Activated CD8-positive, alpha-beta memory T cell treated with anti-CD3 and anti-CD28 coated beads for 36 hours (primary cell): Measurements from ENCODE around the gene MPHOSPH8. TPM values are rescaled to one million over a fixed set of nuclear protein-coding genes. Genes with fewer than 3 reads are reported as not detected.
"Not testable (repeated sequence)": the region's sequence is repeated elsewhere in the genome, so short reads cannot be mapped to it uniquely, and the experiment has no call there.

Experiments used
- CTCF ChIA-PET: fragments of 350-600 bp; sonication (Branson Sonifier 250); formaldehyde crosslinking; loops from one replicate; lab custom pipeline; 2021; ENCODE audit warnings: antibody characterized with exemption; lab: Charles Lee
- POLR2A ChIA-PET: fragments of 350-600 bp; sonication (Branson Sonifier 250); formaldehyde crosslinking; loops from one replicate; lab custom pipeline; 2021; ENCODE audit warnings: antibody characterized with exemption; lab: Charles Lee
- total RNA-seq, 2 experiments: library from RNA; stranded (reverse); gene quantifications; one replicate each; pipeline ENCODE4 v1.2.3, GENCODE V29; 2021

MPHOSPH8 gene
- total RNA-seq, 2 experiments from 2014 or later: 32.0 to 34.8 TPM

DNA sequence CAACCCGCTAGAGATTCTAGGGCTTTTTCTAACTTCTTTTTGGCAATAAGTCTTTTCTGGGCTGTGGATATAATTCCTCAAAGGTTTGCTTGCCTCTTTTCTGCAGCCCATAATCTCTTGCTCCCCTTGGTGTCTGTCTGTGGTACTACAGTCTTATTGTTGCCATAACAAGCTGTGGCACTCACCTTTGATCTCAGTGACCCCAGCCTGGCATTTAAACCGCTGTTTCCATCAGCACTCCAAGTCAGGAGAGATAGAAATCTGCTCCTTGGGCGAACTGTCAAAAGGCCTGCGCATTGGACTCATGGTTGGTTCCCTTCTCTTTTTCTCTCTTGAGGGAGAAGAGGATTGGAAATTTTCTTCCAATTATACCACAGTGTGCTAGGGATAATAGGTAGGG, 14.5 kb upstream of the MPHOSPH8 start:
- ChIA-PET POLR2A (no interaction called here), CTCF (no interaction called here)

DNA sequence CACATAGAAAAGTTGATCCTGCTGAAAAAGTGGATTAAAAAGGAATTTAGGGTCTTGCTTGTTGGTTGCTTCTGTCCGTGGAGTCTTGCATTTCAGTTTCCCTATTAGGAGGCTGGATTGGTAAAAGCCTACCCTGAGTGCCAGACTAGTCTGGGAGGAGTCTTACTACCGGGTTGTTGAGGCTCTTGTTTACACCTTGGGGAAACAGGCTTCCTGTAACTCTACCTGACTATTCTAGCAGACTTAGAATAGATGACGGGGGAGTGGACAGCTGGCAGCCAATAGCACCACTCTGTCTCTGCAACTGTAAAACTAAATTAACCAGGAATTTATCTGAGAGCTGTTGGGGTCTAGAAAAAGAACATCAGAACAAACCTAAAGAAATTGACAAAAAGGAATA, 11.3 kb upstream of the MPHOSPH8 start:
- CTCF ChIA-PET: interaction anchor here (0.6 kb wide), 1 partner anchor 21 kb away, joined by 3 read pairs; no protein-coding TSS in a partner anchor
- POLR2A ChIA-PET: no interaction called here

DNA sequence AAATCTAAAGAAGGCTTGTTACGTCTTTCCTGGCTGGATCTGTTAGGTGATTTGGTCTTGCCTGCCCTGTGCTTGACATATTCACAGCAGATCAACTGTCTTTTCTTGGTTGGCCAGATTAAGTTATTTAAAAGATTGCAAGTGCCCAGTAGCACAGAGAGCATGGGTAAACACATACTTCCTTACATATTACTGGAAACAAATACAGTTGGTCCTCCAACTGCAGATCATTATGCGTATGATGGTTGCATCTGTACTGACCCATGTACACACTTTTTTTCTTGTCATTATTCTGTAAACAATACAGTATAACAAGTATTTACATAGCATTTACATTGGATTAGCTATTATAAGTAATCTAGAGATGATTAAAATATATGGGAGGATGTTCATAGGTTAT, 9.2 kb upstream of the MPHOSPH8 start:
- ChIA-PET CTCF (no interaction called here), POLR2A (no interaction called here)

DNA sequence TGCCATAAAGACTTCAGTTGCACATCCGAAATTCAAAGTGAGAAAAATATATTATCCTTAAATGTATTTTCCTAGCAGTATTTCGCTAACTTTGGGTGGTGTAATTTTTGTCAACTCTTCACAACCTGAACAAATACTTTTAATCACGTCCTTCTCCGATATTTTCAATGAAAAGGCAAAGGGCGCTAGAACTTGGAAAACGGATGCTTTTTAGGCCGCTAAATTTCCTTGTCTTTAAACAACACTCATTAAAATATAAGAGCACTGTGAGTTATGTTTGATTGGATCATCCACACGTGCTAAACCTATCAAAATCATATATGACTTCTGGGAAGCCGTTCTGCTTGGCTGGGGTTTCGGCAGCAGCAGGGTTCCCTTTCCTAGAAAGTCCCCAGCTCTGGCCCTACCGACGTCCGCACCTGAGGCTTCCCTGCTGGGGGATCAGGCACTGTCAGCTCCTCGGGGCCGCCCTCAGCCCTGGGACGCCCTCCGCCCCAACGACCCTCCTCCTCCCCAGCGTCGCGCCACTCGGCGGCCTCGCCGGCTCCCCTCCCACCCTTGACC, 462 bp upstream of the MPHOSPH8 start:
- ChIA-PET CTCF (no interaction called here), POLR2A (interaction anchor here (0.8 kb wide), 1 partner anchor 230 kb away, joined by 3 read pairs; the partner anchor contains the start of gene ZMYM5)

DNA sequence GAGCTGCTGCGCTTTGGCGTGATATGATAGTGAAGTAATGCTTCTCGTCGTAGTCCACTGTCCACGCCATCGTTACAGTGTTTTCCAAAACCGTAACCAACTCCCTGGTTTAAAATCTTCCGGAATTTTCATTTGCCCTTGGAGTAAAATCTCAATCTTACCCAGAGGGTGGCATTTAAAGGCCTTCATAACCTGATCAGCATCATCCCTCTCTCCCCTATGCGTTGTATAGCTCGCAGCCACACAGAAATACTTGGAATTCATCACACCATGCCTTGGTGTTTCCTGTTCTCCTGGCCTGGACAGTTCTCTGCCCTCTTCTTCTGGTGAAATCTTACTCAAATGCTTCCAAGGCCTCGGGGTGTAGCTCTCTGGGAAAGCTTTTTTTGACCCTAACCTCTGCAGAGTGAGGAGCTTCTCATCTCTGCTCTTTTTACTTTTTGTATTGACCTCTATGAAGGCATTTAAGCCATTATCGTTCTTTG, 839 bp downstream of the MPHOSPH8 start:
- CTCF ChIA-PET: interaction anchor here (0.6 kb wide), 1 partner anchor 130 kb away, joined by 3 read pairs; no protein-coding TSS in a partner anchor
- POLR2A ChIA-PET: no interaction called here

DNA sequence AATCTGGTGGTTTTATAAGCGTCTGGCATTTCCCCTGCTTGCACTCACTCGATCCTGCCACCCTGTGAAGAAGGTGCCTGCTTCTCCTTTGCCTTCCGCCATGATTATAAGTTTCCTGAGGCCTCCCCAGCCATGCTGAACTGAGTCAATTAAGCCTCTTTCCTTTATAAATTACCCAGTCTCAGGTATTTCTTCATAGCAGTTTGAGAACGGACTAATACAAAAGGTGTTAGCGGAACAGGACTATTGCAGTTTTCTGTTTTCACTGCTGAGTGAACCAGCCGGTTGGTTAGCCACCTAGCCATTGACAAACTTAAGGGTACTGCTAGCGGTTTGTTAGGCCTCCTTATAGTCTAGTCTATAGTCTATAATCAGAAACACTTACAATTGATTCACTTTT, 2.5 kb downstream of the MPHOSPH8 start:
- POLR2A ChIA-PET, CTCF ChIA-PET: not testable (repeated sequence)

DNA sequence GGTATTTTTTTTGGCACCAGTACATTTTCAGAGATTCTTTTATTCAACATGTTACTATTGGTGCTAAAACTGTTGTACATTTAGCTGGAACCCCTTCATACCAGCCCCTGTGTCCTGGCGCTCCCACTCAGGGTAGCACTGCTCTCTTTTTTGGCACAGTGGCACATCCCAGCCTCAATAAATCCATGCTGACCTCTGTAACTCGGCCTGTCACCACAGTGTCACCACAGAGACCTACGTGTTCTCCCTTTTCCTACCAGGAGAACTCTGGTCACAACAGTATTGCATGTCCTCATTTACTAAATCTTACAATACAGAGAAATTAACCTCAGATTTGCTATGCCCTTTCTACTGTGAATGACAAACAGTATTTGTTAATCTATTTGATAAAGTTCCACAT, 10.2 kb downstream of the MPHOSPH8 start:
- ChIA-PET CTCF (no interaction called here), POLR2A (no interaction called here)

DNA sequence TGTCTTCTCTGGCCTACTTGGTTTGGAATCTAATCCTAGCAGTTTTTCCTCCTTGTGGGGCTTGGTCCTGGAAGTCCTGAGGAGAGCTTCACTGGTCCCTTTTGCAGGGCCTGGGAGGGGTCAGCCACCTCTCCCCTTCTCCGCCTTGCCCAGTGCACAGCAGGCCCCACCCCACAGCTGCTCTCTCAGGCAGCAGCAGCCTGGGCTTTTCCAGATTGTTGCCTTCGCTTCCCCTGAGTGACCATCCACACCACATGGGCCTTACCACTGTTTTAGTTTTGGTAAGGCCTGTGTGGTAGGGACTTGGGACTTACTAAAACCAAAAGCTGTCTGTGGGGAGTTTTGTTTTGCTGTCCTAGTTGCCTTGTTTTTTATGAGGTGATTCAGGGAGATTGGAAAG, 11.5 kb downstream of the MPHOSPH8 start:
- CTCF ChIA-PET: no interaction called here
- POLR2A ChIA-PET: interaction anchor here (0.5 kb wide), 1 partner anchor 216 kb away, joined by 3 read pairs; no protein-coding TSS in a partner anchor

DNA sequence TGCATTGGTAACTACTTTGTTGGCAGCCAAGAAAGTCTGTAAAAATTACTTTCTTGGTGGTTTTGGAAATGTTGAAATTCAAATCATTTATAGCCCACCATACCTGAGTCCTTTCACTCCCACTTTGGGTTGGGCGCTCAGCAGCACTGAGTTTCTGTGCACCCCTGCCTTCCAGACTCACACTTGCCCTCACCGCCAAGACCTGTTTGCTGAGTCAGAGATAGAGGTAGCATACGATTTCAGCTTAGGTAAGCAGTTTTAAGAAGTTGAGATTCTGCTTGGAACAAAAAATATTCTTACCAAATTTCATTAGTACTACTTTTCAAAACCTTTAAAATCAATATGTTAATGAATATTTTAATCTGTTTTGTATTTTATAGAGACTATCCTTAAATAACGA, 12.6 kb downstream of the MPHOSPH8 start:
- POLR2A ChIA-PET: no interaction called here
- CTCF ChIA-PET: no interaction called here

DNA sequence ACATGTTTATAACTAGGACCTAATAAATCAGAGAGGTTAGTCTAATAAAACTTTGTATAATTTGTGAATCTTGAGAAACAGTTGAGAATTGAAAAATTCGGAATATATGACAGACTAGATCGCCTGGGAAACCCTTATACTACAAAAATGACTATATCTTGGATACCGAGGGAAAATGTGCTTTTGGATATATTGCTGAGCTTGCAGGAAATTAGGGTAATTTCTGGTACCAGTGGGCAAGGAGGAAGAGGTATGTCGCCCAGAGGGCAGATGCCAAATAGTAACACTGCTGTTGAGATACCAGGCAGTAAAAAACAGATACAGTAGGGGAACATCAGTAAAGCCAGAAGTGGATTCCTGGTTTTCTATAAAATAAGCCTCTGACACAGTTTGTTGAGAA, 17.3 kb downstream of the MPHOSPH8 start:
- ChIA-PET POLR2A (no interaction called here), CTCF (no interaction called here)

DNA sequence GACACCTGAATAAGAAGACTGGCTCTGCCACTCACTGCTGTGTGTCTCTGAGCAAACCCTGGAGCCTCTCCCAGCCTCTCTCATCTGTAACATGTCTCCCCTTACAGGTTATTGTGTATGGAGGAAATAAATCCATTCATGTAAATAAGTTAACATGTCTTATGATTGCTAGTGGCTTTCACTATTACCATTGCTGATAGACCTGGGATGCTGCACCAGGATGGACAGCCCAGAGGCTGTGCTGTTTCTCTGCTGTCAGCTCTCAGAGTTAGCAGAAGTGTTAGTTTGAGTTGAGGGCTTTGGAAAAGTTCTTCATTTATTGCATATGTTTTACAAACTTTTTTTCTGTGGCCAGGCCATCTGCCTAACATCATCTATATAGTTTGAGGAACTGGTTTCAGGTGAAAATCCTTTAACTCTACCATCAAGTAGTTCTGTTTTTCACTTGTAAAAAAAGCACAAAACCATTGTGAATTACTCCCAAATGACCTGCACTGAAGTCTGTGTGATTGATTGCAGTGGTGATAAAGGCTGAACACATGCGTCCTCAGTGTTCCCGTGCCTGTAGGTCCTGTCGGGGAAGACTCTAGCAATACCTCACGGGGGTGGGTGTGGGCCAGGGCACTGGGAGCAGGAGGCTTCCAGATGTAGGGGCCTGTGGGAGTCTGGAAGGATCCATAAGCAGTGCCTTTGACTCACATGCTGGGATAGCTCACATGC, 24.6 kb downstream of the MPHOSPH8 start:
- ChIA-PET CTCF (interaction anchor here (0.7 kb wide), 1 partner anchor 78 kb away, joined by 3 read pairs; no protein-coding TSS in a partner anchor), POLR2A (no interaction called here)

DNA sequence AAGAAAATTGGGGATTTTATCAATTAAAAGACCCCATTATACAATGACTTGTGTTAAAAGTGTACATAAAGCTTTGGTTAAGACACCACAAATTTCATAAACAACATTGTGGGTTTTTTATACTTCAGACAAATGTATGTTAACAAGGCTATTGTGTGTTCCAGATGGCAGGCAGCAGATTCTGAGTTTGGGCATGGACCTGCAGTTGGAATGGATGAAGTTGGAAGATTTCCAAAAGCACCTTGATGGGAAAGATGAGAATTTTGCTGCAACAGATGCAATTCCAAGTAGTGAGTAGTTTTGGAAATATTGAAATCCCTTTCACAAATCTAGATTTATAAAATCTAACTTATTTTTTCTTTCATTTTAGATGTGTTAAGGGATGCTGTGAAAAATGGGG, 25.4 kb downstream of the MPHOSPH8 start:
- POLR2A ChIA-PET: interaction anchor here (0.5 kb wide), 1 partner anchor 25 kb away, joined by 3 read pairs; the partner anchor contains the start of gene MPHOSPH8
- CTCF ChIA-PET: no interaction called here

DNA sequence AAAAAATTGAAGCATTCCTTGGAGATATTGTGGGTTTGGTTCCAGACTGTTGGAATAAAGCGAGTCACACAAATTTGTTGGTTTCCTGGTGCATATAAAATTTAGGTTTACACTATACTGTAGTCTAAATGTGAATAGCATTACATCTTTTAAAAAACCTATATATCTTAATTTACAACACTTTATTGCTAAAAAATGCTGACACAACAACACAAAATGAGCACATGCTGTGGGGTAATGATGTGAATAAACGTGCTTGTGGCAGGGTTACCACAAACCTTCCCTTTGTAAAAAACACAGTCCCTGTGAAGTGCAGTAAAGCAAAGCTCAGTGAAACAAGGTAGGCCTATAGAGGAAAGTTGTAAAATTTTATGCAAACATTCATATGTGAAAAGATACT, 27.7 kb downstream of the MPHOSPH8 start:
- ChIA-PET CTCF (no interaction called here), POLR2A (no interaction called here)

DNA sequence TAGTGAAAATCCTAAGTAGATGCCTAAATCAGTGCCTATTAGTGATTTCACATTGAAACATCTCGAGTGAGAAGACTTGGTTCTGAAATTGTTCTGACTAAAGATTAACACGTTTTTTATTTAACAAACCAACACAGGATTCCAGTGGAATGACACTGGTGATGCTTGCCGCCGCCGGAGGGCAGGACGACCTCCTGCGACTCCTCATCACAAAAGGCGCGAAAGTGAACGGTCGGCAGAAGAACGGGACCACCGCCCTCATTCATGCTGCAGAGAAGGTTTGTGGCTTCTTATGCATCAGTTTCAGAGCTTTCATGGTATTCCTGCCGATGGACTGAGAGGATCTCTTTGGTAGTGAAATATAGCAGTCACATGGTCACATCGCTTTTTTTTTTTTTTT, 28.1 kb downstream of the MPHOSPH8 start:
- CTCF ChIA-PET: no interaction called here

DNA sequence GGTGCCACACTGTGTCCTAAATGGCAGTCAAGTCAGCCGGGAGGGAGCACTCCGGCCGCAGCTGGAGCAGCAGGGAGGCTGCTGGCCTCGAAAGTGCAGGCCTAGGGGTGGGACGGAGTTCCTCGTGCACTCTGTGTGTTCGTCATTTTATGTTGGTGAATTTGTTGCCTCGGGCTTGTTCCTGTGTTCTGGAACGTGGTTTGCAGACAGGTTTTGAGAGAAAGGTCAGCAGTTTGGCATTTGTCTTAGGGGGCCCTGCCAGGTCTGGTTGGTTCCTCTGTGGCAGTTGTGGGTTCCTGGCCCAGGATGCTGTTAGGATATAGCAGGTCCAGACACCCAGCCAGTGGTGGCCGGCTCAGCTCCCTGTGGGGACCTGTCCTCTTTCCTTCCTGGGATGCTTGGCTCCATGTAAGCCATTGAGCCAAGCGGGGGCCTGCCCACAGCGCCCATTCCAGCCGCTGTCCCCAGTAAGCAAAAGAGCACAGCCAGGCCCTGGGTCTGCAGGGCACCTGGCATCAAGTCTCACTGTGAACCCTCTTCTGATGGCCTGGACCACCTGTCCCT, 30.0 kb downstream of the MPHOSPH8 start:
- ChIA-PET POLR2A (no interaction called here), CTCF (no interaction called here)

More for the DNA sequence above, 28.1 kb downstream of the MPHOSPH8 start:
- POLR2A ChIA-PET: no interaction called here

DNA sequence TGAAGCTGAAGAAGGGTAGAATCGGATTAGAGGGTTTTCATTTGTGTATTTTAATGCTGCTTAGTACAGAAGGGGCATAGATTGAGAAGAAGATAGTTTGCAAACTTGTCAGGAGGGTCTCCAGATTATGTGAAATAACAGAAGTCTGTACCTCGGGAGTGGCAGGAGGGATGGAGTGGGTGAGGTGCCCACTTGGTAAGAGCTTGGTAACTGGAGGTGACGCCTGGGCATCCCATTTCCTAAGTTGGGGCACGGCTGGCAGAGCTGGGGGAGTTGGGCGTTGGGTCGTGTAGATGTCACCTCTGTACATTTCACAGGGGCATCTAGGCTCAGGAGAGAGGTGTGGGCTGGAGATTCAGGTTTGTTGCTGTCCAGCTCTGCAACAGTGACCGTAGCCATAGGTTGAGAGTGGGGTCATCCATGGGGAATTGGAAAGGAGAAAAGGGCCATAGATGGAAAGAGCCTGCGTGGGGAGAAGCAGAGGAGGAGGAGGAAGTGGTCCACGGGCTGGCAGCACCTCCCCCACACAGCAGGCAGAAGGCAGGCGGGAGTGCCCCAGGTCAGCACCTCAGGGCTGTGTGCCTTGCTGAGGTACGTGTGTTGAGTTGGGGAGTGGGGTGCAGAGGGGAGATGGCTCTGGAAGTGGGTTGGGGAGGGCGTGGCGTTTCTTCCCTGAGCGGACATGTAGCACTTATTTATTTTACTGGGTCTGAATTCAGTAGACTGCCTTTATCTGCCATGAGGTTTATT, 31.2 kb downstream of the MPHOSPH8 start:
- ChIA-PET CTCF (no interaction called here), POLR2A (no interaction called here)

DNA sequence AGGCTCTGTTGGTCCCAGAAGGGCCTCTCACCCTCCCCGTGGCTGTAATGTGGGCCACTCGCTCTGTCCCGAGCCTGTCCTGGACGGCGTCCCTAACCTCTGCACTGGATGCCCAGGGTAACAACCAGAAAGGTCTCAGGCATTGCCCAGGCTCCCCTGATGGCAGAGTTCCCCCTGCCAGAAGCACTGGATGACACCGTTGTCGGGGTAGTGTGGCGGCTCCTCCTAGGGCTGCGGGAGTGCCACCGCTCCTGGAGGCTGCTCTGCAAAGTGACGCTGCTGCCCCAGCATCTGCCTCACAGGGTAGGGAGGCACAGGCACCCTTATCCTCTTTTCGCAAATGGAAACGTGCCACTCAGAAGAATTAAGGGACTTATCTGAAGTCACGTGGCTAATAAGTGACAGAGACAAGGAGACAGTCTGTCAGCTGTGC, 32.0 kb downstream of the MPHOSPH8 start:
- ChIA-PET POLR2A (no interaction called here), CTCF (no interaction called here)

DNA sequence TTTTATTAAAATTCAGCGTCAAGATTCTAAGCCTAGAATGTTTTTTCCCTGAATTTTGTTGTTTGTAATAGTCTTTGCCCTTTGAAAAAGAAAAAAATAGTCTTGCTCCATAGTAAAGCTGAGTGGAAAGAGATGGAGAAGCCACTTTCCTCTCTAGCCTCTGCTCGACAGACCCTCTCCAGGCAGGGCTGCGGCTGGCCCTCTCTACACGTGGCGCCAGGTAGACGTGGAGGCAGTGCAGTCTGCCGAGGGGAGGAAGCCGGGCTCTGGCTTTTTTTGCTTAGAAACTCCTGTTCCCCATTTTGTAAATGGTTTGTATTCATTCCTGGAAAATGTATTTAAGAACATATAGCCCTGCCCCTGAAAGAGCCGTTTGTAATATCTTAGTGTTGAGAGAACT, 35.3 kb downstream of the MPHOSPH8 start:
- ChIA-PET POLR2A (no interaction called here), CTCF (no interaction called here)

DNA sequence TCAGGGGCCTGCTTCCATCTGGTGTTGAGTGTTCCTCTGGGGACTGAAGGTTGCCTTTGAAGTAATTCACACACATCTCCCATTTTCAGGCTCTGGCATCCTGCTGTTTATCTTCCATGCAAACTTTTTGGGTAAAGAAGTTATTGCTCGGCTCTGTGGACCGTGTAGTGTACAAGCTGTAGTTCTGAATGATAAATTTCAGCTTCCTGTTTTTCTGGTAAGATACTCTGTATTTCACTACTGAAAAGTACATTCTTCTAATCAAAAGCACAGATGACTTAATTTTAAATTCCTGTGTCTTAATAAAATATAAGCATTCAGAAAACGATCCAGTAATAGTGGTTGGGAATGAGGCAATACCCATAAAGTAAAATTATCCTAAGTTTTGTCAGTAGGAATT, 36.7 kb downstream of the MPHOSPH8 start:
- POLR2A ChIA-PET: no interaction called here
- CTCF ChIA-PET: no interaction called here

DNA sequence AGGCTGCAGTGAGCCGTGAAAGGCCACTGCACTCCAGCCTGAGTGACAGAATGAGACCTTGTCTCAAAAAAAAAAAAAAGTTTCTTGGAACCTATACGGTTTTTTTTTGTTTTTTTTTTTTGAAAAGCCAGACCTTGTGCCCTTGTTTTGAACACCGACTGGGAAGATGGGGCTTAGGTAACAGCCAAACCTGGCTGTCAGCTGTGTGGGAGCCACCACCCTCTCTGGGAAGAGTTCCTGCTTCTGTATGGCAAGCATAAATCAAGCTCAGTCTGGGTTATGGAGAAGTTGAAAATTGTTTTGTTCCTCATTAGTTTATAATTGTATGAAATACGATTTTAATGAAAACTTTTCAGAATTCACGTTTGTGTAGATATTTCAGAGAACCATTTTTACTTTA, 39.5 kb downstream of the MPHOSPH8 start:
- CTCF ChIA-PET: interaction anchor here (0.6 kb wide), 1 partner anchor 9 kb away, joined by 5 read pairs; no protein-coding TSS in a partner anchor
- POLR2A ChIA-PET: no interaction called here
